Gastroesophageal sphincter (tissue), 4 donors: Measurements from ENCODE around the gene RHPN2. TPM values are rescaled to one million over a fixed set of nuclear protein-coding genes. Genes with fewer than 3 reads are reported as not detected.
"Not testable (repeated sequence)": the region's sequence is repeated elsewhere in the genome, so short reads cannot be mapped to it uniquely, and the experiment has no call there.

Source experiments
- ATAC-seq: fragments of 150-250 bp; one replicate; pipeline ENCODE4 v1.9.1; 2016; ENCODE audit warnings: mild to moderate bottlenecking, moderate library complexity
- H3K27ac ChIP-seq, 4 donors: fragments of 200-600 bp; sonication (generic) in 3 of 4; 1 replicate in 3 of 4; 2 replicates in 1 of 4; pipeline ENCODE4 v1.5.1; 2016 to 2019
- H3K27me3 ChIP-seq: fragments of 200-600 bp; sonication (generic); one replicate; pipeline ENCODE4 v1.5.1; 2019
- H3K36me3 ChIP-seq, 2 donors: fragments of 200-600 bp; sonication (generic); one replicate each; pipeline ENCODE4 v1.5.1; 2019; ENCODE audit warnings: control low read depth in 1 of 2
- H3K4me1 ChIP-seq, 3 donors: fragments of 200-600 bp; sonication (generic); 1 replicate in 2 of 3; 2 replicates in 1 of 3; pipeline ENCODE4 v1.5.1; 2016 to 2019; ENCODE audit warnings: control low read depth in 2 of 3
- H3K4me3 ChIP-seq, 2 donors: fragments of 200-600 bp; sonication (generic); one replicate each; pipeline ENCODE4 v1.5.1; 2019; ENCODE audit warnings: mild to moderate bottlenecking in 1 of 2, moderate library complexity in 1 of 2
- H3K9me3 ChIP-seq, 3 donors: fragments of 200-600 bp; sonication (generic); one replicate each; pipeline ENCODE4 v1.5.1; 2017 to 2019; ENCODE audit warnings: control low read depth in 2 of 3
- CTCF ChIP-seq, 4 experiments: fragments of 200-600 bp in 2 of 4; fragments of 450-650 bp in 2 of 4; sonication (generic) in 1 of 4; IDR thresholded peaks; one replicate each; pipeline ENCODE4 v1.5.1; 2017 to 2019; ENCODE audit warnings: antibody characterized with exemption in 4 of 4, mild to moderate bottlenecking in 2 of 4, moderate library complexity in 2 of 4
- EP300 ChIP-seq: sonication (generic); formaldehyde crosslinking; IDR thresholded peaks from one replicate; pipeline ENCODE4 v1.6.1; 2017; ENCODE audit warnings: antibody characterized with exemption, mild to moderate bottlenecking
- POLR2A ChIP-seq, 2 donors: fragments of 450-650 bp; IDR thresholded peaks; one replicate each; pipeline ENCODE4 v1.6.1; 2017; ENCODE audit warnings: antibody characterized with exemption in 2 of 2, mild to moderate bottlenecking in 2 of 2, moderate library complexity in 1 of 2
- POLR2AphosphoS5 ChIP-seq: sonication (generic); formaldehyde crosslinking; IDR thresholded peaks from one replicate; pipeline ENCODE4 v1.6.1; 2017; ENCODE audit warnings: antibody characterized with exemption
- WGBS, 2 donors: methylation state at CpG; one replicate each; pipeline ENCODE4 v1.1.5; 2018; ENCODE audit warnings: low coverage in 1 of 2; 5-methylcytosine and 5-hydroxymethylcytosine counted together
- total RNA-seq, 4 donors: library from RNA; depleted of rRNA; stranded (reverse); fragments of >200 nt; gene quantifications; one replicate each; pipeline ENCODE4 v1.1.0, GENCODE V29; 2016

The RHPN2 gene
- total RNA-seq, 4 donors from 2014 or later, result 1.4 to 4.7 (median 2.1) TPM

- Histone ChIP-seq H3K4me1 (no peaks in the 10 kb centered on the region), H3K4me3 (no peak overlapping the region), H3K27me3 (no peaks in the 10 kb centered on the region), H3K9me3 (peaks cover 0 to 21% (median 0%) of the 10 kb centered on the region in 3 donors), H3K36me3 (no peaks in the 10 kb centered on the region), H3K27ac (no peak overlapping the region)
- no peak for TF ChIP-seq CTCF (IDR thresholded peaks at IDR 0.05)
- no peak for TF ChIP-seq POLR2AphosphoS5
- TF ChIP-seq POLR2A (IDR thresholded peaks at IDR 0.05), result no peak
- no peak for TF ChIP-seq EP300
- WGBS, 2 donors, result 92 to 98% methylated on average over 6 to 7 of the region's 9 CpGs
- no peak for ATAC-seq
These were observed 34.9 kb downstream of the RHPN2 start for GRCh38 chr19:33029746-33030303.

GRCh38 chr19:33026602-33027001 lies 38.1 kb downstream of the RHPN2 start:
- not testable (repeated sequence) for H3K4me1 ChIP-seq, H3K27ac ChIP-seq, ATAC-seq, H3K27me3 ChIP-seq, H3K4me3 ChIP-seq, H3K36me3 ChIP-seq
- peaks cover 0 to 21% (median 0%) of the 10 kb centered on the region in 3 donors for H3K9me3 ChIP-seq
- WGBS, 2 donors, result 93% methylated on average over 2 of the region's 5 CpGs; no CpG with 5 or more reads in 1 of the 2 donors

- H3K4me3 ChIP-seq, H3K27me3 ChIP-seq, ATAC-seq, H3K4me1 ChIP-seq, H3K36me3 ChIP-seq, H3K27ac ChIP-seq: not testable (repeated sequence)
- WGBS, 2 donors, result 89 to 91% methylated on average over 9 to 11 of the region's 12 CpGs
- H3K9me3 ChIP-seq, result peaks cover 0 to 21% (median 0%) of the 10 kb centered on the region in 3 donors
These were observed 39.0 kb downstream of the RHPN2 start for GRCh38 chr19:33025468-33026238.

GRCh38 chr19:33024398-33024797 lies 40.3 kb downstream of the RHPN2 start:
- ATAC-seq, result no peak
- Histone ChIP-seq H3K4me1 (no peaks in the 10 kb centered on the region), H3K4me3 (no peak overlapping the region), H3K36me3 (no peaks in the 10 kb centered on the region), H3K27me3 (peaks cover 6% of the 10 kb centered on the region), H3K27ac (no peak overlapping the region), H3K9me3 (peaks cover 0 to 10% (median 0%) of the 10 kb centered on the region in 3 donors)
- WGBS, 2 donors, result 83 to 91% methylated on average over 3 to 8 of the region's 8 CpGs
- TF ChIP-seq CTCF (IDR thresholded peaks at IDR 0.05) (no peak), POLR2AphosphoS5 (no peak), EP300 (no peak), POLR2A (IDR thresholded peaks at IDR 0.05) (no peak)

GRCh38 chr19:33022472-33023116 lies 42.1 kb downstream of the RHPN2 start:
- no peak for TF ChIP-seq POLR2AphosphoS5
- TF ChIP-seq CTCF (IDR thresholded peaks at IDR 0.05), result no peak
- no peak for TF ChIP-seq POLR2A (IDR thresholded peaks at IDR 0.05)
- TF ChIP-seq EP300, result no peak
- WGBS, 2 donors, result 100% methylated on average over 1 of the region's 11 CpGs; no CpG with 5 or more reads in 1 of the 2 donors
- Histone ChIP-seq H3K4me1 (no peaks in the 10 kb centered on the region), H3K27me3 (peaks cover 6% of the 10 kb centered on the region), H3K36me3 (no peaks in the 10 kb centered on the region), H3K4me3 (no peak overlapping the region), H3K9me3 (no peaks in the 10 kb centered on the region), H3K27ac (no peak overlapping the region)
- no peak for ATAC-seq

- H3K27me3 ChIP-seq, H3K9me3 ChIP-seq, H3K27ac ChIP-seq, H3K4me3 ChIP-seq, H3K4me1 ChIP-seq, H3K36me3 ChIP-seq, ATAC-seq: not testable (repeated sequence)
- 88 to 100% methylated on average over 1 to 2 of the region's 4 CpGs for WGBS, 2 donors
These were observed 53.8 kb downstream of the RHPN2 start for GRCh38 chr19:33010891-33011290.
